HEK293 (cell line): Measurements from ENCODE around the gene KLHL17.

Source experiments
- EGR2 ChIP-seq: fragments of 450-650 bp; formaldehyde crosslinking; IDR thresholded peaks from 2 replicates; pipeline ENCODE4 v1.5.1; 2016; ENCODE audit warnings: low read depth, missing biosample characterization, missing genetic modification characterization
- GLIS1 ChIP-seq: fragments of 450-650 bp; formaldehyde crosslinking; IDR thresholded peaks from 2 replicates; pipeline ENCODE4 v1.5.1; 2016; ENCODE audit warnings: missing biosample characterization, missing genetic modification characterization
- IKZF3 ChIP-seq: fragments of 450-650 bp; IDR thresholded peaks from 2 replicates; pipeline ENCODE4 v1.5.0; 2018; ENCODE audit warnings: missing biosample characterization, mild to moderate bottlenecking, missing genetic modification characterization, moderate library complexity
- MYNN ChIP-seq: fragments of 450-650 bp; formaldehyde crosslinking; IDR thresholded peaks from 2 replicates; pipeline ENCODE4 v1.5.1; 2016; ENCODE audit warnings: missing biosample characterization, missing genetic modification characterization, borderline replicate concordance
- MZF1 ChIP-seq: fragments of 450-650 bp; formaldehyde crosslinking; IDR thresholded peaks from 2 replicates; pipeline ENCODE4 v1.5.1; 2017; ENCODE audit warnings: missing biosample characterization, missing genetic modification characterization, borderline replicate concordance
- PRDM1 ChIP-seq: fragments of 450-650 bp; formaldehyde crosslinking; IDR thresholded peaks from 2 replicates; pipeline ENCODE4; 2016; ENCODE audit warnings: missing biosample characterization, missing genetic modification characterization
- SCRT1 ChIP-seq: fragments of 450-650 bp; formaldehyde crosslinking; IDR thresholded peaks from 2 replicates; pipeline ENCODE4 v1.5.1; 2016; ENCODE audit warnings: missing biosample characterization, missing genetic modification characterization, borderline replicate concordance
- ZFP3 ChIP-seq: fragments of 450-650 bp; formaldehyde crosslinking; IDR thresholded peaks from 2 replicates; pipeline ENCODE4 v1.5.1; 2016; ENCODE audit warnings: low read depth, missing biosample characterization, missing genetic modification characterization
- ZFP69B ChIP-seq: fragments of 450-650 bp; formaldehyde crosslinking; IDR thresholded peaks from 2 replicates; pipeline ENCODE4 v1.5.1; 2016; ENCODE audit warnings: missing biosample characterization, missing genetic modification characterization
- ZNF248 ChIP-seq: fragments of 450-650 bp; formaldehyde crosslinking; IDR thresholded peaks from 2 replicates; pipeline ENCODE4 v1.5.1; 2017; ENCODE audit warnings: missing biosample characterization, missing genetic modification characterization
- ZNF274 ChIP-seq, 2 experiments: fragments of 200-500 bp in 1 of 2; fragments of 450-650 bp in 1 of 2; sonication (Bioruptor generic) in 1 of 2; formaldehyde crosslinking in 1 of 2; IDR thresholded peaks; 2 replicates each; pipeline versions ENCODE4 v1.5.1 to v1.6.1; 2014 to 2016; ENCODE audit warnings: borderline replicate concordance in 1 of 2, inconsistent platforms in 1 of 2, low read length in 1 of 2, missing biosample characterization in 1 of 2, missing genetic modification characterization in 1 of 2
- ZNF311 ChIP-seq: fragments of 450-650 bp; formaldehyde crosslinking; IDR thresholded peaks from 2 replicates; pipeline ENCODE4 v1.5.1; 2017; ENCODE audit warnings: missing biosample characterization, missing genetic modification characterization, borderline replicate concordance
- ZNF394 ChIP-seq: fragments of 450-650 bp; formaldehyde crosslinking; IDR thresholded peaks from 2 replicates; pipeline ENCODE4 v1.5.1; 2016; ENCODE audit warnings: missing biosample characterization, missing genetic modification characterization, mild to moderate bottlenecking, moderate library complexity, borderline replicate concordance
- ZNF529 ChIP-seq: fragments of 450-650 bp; formaldehyde crosslinking; IDR thresholded peaks from 2 replicates; pipeline ENCODE4 v1.5.1; 2017; ENCODE audit warnings: missing genetic modification characterization, missing biosample characterization; ENCODE audit not compliant: insufficient replicate concordance
- ZNF548 ChIP-seq: fragments of 450-650 bp; formaldehyde crosslinking; IDR thresholded peaks from 2 replicates; pipeline ENCODE4 v1.5.1; 2016; ENCODE audit warnings: missing biosample characterization, missing genetic modification characterization
- ZNF596 ChIP-seq: fragments of 450-650 bp; IDR thresholded peaks from 2 replicates; pipeline ENCODE4 v1.5.0; 2018; ENCODE audit warnings: missing biosample characterization, mild to moderate bottlenecking, missing genetic modification characterization, moderate library complexity
- ZNF600 ChIP-seq: fragments of 450-650 bp; formaldehyde crosslinking; IDR thresholded peaks from 2 replicates; pipeline ENCODE4 v1.5.1; 2016; ENCODE audit warnings: missing biosample characterization, missing genetic modification characterization
- ZNF707 ChIP-seq: fragments of 450-650 bp; formaldehyde crosslinking; IDR thresholded peaks from 2 replicates; pipeline ENCODE4 v1.5.1; 2016; ENCODE audit warnings: missing biosample characterization, missing genetic modification characterization
- ZNF837 ChIP-seq: fragments of 450-650 bp; formaldehyde crosslinking; IDR thresholded peaks from 2 replicates; pipeline ENCODE4 v1.5.1; 2016; ENCODE audit warnings: missing biosample characterization, missing genetic modification characterization
- TF ChIP-seq, protein P1 (sequence below): fragments of 450-650 bp; formaldehyde crosslinking; IDR thresholded peaks from 2 replicates; pipeline ENCODE4 v1.5.1; 2016; ENCODE audit warnings: missing biosample characterization, missing genetic modification characterization
- TF ChIP-seq, protein P2 (sequence below): fragments of 450-650 bp; formaldehyde crosslinking; IDR thresholded peaks from 2 replicates; pipeline ENCODE4 v1.5.1; 2016; ENCODE audit warnings: missing biosample characterization, missing genetic modification characterization
- TF ChIP-seq, protein P3 (sequence below): fragments of 450-650 bp; formaldehyde crosslinking; optimal IDR thresholded peaks from 2 replicates; pipeline ENCODE3; 2016; ENCODE audit warnings: missing biosample characterization, mild to moderate bottlenecking, missing genetic modification characterization
- TF ChIP-seq, protein P4 (sequence below): fragments of 450-650 bp; formaldehyde crosslinking; IDR thresholded peaks from 2 replicates; pipeline ENCODE4 v1.5.1; 2017; ENCODE audit warnings: missing biosample characterization, missing genetic modification characterization
- TF ChIP-seq, protein P5 (sequence below): fragments of 450-650 bp; formaldehyde crosslinking; IDR thresholded peaks from 2 replicates; pipeline ENCODE4 v1.5.1; 2017; ENCODE audit warnings: missing biosample characterization, missing genetic modification characterization
- TF ChIP-seq, protein P6 (sequence below): fragments of 450-650 bp; formaldehyde crosslinking; IDR thresholded peaks from 2 replicates; pipeline ENCODE4 v1.5.1; 2016; ENCODE audit warnings: missing biosample characterization, missing genetic modification characterization

KLHL17 gene

DNA sequence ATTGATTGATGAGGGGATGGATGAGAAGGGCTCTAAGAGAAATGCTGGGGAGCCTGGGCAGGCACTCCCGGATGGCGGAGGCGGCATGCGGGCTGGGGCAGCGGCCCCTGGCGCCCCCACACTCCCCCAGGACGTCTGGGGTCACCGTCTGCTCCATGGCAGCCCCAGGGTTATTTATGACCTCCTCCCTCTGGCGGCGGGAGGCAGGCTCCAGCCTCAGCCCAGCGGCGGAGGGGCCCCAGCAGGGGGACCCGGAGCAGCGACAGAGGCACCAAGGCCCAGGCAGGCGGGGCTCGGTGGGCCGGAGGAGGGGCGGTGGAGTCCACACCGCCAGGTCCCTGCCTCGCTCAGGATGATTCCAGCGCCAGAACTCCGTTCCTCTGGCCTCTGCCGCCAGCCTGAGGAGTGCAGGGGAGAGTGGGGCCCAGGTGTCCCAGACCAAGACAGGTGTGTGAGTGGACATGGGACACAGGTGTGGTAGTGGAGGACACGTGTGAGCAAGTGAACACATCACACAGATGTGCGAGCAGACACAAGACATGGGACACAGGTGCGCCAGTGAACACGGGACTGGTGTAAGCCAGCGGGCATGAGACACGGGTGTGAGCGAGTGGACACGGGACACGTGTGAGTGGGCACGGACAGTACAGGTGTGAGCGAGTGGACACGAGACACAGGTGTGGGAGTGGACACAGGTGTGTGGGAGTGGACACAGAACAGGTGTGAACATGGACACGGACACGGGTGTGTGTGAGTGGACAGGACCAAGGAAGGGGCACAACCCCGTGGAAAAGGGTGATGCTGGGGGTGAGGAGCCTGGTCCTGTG is 39.2 kb upstream of the KLHL17 start (continued):
- TF ChIP-seq, protein P1, sequence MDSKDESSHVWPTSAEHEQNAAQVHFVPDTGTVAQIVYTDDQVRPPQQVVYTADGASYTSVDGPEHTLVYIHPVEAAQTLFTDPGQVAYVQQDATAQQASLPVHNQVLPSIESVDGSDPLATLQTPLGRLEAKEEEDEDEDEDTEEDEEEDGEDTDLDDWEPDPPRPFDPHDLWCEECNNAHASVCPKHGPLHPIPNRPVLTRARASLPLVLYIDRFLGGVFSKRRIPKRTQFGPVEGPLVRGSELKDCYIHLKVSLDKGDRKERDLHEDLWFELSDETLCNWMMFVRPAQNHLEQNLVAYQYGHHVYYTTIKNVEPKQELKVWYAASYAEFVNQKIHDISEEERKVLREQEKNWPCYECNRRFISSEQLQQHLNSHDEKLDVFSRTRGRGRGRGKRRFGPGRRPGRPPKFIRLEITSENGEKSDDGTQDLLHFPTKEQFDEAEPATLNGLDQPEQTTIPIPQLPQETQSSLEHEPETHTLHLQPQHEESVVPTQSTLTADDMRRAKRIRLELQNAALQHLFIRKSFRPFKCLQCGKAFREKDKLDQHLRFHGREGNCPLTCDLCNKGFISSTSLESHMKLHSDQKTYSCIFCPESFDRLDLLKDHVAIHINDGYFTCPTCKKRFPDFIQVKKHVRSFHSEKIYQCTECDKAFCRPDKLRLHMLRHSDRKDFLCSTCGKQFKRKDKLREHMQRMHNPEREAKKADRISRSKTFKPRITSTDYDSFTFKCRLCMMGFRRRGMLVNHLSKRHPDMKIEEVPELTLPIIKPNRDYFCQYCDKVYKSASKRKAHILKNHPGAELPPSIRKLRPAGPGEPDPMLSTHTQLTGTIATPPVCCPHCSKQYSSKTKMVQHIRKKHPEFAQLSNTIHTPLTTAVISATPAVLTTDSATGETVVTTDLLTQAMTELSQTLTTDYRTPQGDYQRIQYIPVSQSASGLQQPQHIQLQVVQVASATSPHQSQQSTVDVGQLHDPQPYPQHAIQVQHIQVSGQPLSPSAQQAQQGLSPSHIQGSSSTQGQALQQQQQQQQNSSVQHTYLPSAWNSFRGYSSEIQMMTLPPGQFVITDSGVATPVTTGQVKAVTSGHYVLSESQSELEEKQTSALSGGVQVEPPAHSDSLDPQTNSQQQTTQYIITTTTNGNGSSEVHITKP (tag by site-specific recombination) = peak; percentile 66
- TF ChIP-seq, protein P2, sequence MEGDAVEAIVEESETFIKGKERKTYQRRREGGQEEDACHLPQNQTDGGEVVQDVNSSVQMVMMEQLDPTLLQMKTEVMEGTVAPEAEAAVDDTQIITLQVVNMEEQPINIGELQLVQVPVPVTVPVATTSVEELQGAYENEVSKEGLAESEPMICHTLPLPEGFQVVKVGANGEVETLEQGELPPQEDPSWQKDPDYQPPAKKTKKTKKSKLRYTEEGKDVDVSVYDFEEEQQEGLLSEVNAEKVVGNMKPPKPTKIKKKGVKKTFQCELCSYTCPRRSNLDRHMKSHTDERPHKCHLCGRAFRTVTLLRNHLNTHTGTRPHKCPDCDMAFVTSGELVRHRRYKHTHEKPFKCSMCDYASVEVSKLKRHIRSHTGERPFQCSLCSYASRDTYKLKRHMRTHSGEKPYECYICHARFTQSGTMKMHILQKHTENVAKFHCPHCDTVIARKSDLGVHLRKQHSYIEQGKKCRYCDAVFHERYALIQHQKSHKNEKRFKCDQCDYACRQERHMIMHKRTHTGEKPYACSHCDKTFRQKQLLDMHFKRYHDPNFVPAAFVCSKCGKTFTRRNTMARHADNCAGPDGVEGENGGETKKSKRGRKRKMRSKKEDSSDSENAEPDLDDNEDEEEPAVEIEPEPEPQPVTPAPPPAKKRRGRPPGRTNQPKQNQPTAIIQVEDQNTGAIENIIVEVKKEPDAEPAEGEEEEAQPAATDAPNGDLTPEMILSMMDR (tag by site-specific recombination) = peak; percentile 86
- TF ChIP-seq MZF1 (tag by site-specific recombination) (peak; percentile 30; the same call in 1 of the 2 replicates), EGR2 (peak; percentile 93), ZNF274 (IDR thresholded peaks at IDR 0.05; ENCODE audit: low read length) (no peak), ZNF274 (tag by site-specific recombination; IDR thresholded peaks at IDR 0.05; ENCODE audit: borderline replicate concordance) (no peak), ZNF394 (tag by site-specific recombination) (no peak), SCRT1 (tag by site-specific recombination) (peak; percentile 93; the same call in 1 of the 2 replicates), ZFP3 (tag by site-specific recombination) (no peak), ZNF600 (tag by site-specific recombination) (peak; percentile 99), ZNF311 (tag by site-specific recombination) (no peak), ZNF596 (tag by site-specific recombination) (peak; percentile 64), ZNF529 (no peak), ZFP69B (tag by site-specific recombination) (peak; percentile 91), PRDM1 (tag by site-specific recombination) (no peak), GLIS1 (peak; percentile 88), MYNN (tag by site-specific recombination) (no peak), IKZF3 (tag by site-specific recombination) (peak; percentile 87), ZNF248 (no peak), ZNF837 (tag by site-specific recombination) (no peak), ZNF548 (tag by site-specific recombination) (no peak), ZNF707 (tag by site-specific recombination) (no peak)
- TF ChIP-seq, protein P3, sequence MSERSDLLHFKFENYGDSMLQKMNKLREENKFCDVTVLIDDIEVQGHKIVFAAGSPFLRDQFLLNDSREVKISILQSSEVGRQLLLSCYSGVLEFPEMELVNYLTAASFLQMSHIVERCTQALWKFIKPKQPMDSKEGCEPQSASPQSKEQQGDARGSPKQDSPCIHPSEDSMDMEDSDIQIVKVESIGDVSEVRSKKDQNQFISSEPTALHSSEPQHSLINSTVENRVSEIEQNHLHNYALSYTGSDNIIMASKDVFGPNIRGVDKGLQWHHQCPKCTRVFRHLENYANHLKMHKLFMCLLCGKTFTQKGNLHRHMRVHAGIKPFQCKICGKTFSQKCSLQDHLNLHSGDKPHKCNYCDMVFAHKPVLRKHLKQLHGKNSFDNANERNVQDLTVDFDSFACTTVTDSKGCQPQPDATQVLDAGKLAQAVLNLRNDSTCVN (tag by site-specific recombination) = peak; percentile 48
- TF ChIP-seq, protein P4, sequence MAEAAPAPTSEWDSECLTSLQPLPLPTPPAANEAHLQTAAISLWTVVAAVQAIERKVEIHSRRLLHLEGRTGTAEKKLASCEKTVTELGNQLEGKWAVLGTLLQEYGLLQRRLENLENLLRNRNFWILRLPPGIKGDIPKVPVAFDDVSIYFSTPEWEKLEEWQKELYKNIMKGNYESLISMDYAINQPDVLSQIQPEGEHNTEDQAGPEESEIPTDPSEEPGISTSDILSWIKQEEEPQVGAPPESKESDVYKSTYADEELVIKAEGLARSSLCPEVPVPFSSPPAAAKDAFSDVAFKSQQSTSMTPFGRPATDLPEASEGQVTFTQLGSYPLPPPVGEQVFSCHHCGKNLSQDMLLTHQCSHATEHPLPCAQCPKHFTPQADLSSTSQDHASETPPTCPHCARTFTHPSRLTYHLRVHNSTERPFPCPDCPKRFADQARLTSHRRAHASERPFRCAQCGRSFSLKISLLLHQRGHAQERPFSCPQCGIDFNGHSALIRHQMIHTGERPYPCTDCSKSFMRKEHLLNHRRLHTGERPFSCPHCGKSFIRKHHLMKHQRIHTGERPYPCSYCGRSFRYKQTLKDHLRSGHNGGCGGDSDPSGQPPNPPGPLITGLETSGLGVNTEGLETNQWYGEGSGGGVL = peak; percentile 74
- TF ChIP-seq, protein P5, sequence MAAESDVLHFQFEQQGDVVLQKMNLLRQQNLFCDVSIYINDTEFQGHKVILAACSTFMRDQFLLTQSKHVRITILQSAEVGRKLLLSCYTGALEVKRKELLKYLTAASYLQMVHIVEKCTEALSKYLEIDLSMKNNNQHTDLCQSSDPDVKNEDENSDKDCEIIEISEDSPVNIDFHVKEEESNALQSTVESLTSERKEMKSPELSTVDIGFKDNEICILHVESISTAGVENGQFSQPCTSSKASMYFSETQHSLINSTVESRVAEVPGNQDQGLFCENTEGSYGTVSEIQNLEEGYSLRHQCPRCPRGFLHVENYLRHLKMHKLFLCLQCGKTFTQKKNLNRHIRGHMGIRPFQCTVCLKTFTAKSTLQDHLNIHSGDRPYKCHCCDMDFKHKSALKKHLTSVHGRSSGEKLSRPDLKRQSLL = peak; percentile 80
- TF ChIP-seq, protein P6, sequence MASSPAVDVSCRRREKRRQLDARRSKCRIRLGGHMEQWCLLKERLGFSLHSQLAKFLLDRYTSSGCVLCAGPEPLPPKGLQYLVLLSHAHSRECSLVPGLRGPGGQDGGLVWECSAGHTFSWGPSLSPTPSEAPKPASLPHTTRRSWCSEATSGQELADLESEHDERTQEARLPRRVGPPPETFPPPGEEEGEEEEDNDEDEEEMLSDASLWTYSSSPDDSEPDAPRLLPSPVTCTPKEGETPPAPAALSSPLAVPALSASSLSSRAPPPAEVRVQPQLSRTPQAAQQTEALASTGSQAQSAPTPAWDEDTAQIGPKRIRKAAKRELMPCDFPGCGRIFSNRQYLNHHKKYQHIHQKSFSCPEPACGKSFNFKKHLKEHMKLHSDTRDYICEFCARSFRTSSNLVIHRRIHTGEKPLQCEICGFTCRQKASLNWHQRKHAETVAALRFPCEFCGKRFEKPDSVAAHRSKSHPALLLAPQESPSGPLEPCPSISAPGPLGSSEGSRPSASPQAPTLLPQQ (tag by site-specific recombination) = peak; percentile 95
